GM19468 (cell line): ENCODE results near the gene STX1B.
"Not testable (repeated sequence)": the region's sequence is repeated elsewhere in the genome, so short reads cannot be mapped to it uniquely, and the experiment has no call there.

Experiments used
- ATAC-seq: cut with Tn5 transposase; IDR thresholded peaks from one replicate; pipeline ENCODE4 v1.9.1; 2021; ENCODE audit warnings: mild to moderate bottlenecking, moderate library complexity, moderate number of reproducible peaks; ENCODE audit not compliant: unreplicated experiment; ENCODE audit errors: extremely low read depth

The STX1B gene

DNA sequence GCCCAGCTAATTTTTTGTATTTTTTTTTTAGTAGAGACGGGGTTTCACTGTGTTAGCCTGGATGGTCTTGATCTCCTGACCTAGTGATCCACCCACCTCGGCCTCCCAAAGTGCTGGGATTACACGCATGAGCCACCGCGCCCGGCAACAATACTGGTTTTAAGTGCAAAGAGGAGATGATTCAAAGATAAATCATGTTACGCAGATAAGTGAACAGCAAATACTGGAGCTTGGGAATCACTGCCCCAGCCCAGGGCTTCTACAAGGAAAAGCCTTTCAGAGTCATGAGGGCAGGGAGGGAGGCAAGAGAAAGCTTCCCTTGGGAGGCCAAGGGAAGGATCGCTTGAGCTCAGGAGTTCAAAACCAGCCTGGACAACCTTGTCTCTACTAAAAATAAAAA lies 70.9 kb downstream of the STX1B start:
- not testable (repeated sequence) for ATAC-seq
